GM10248 (cell line): Measurements from ENCODE around the gene MGLL.

ENCODE experiments used
- CTCF ChIA-PET: fragments of 300-600 bp; sonication (Branson Sonifier 250); formaldehyde crosslinking; extraction: SDS; loops from one replicate; lab custom pipeline; 2021; ENCODE audit warnings: antibody characterized with exemption; lab: Yijun Ruan, JAX
- POLR2A ChIA-PET: fragments of 350-650 bp; sonication (Branson Sonifier 250); formaldehyde crosslinking; extraction: SDS; loops from one replicate; lab custom pipeline; 2020; ENCODE audit warnings: antibody characterized with exemption; lab: Yijun Ruan, JAX
- DNase-seq: peaks from one replicate; pipeline ENCODE4 v3.0.0; 2012; ENCODE audit errors: extremely low spot score
- TF ChIP-seq, protein P1 (sequence below): IDR thresholded peaks from 2 replicates; pipeline ENCODE4 v1.5.1; 2012; ENCODE audit warnings: mild to moderate bottlenecking, low read depth; ENCODE audit errors: extremely low read depth, missing control alignments, control extremely low read depth

The MGLL gene

DNA sequence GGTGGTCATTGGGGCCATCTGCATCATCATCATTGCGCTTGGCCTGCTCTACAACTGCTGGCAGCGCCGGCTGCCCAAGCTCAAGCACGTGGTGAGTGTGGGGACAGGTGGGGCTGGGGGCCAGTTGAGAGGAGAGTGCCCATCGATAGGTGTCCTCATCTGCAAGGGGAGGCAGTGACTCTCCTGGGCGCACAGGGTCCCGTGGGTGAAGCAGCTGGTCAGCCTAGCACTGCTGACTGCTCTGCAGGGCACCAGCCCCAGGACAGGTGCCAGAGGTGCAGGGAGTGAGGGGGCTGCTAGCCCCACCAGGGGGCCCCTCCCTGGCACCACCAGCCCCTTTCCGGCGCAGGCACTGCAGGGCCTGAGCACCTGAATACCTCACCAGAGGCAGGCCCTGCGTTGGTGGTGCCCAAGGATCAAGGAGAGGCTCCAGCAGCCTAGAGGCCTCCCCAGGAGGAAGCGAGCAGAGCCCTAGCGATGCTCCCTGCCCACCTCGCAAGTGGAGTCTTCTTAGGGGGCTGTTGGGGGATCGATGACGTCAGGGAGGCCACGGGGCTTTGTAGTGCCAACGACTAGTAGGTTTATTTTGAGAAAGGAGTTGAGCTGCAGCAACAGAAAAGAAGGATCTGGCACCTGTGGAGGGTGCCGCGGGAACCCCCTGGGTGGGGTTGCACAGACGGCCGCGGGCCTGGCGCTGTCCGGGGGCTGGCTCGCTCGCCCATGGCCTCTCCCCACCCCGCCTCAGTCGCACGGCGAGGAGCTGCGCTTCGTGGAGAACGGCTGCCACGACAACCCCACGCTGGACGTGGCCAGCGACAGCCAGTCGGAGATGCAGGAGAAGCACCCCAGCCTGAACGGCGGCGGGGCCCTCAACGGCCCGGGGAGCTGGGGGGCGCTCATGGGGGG lies 150.5 kb downstream of the MGLL start:
- POLR2A ChIA-PET: interaction anchor here (1.1 kb wide), 1 partner anchor 10 kb away, joined by 5 read pairs; no protein-coding TSS in a partner anchor
- DNase-seq: peak; percentile 49
- CTCF ChIA-PET: interaction anchor here (0.8 to 1.2 kb wide), 3 partner anchors 11 to 97 kb away, joined by 3 read pairs; no protein-coding TSS in a partner anchor
- TF ChIP-seq, protein P1, sequence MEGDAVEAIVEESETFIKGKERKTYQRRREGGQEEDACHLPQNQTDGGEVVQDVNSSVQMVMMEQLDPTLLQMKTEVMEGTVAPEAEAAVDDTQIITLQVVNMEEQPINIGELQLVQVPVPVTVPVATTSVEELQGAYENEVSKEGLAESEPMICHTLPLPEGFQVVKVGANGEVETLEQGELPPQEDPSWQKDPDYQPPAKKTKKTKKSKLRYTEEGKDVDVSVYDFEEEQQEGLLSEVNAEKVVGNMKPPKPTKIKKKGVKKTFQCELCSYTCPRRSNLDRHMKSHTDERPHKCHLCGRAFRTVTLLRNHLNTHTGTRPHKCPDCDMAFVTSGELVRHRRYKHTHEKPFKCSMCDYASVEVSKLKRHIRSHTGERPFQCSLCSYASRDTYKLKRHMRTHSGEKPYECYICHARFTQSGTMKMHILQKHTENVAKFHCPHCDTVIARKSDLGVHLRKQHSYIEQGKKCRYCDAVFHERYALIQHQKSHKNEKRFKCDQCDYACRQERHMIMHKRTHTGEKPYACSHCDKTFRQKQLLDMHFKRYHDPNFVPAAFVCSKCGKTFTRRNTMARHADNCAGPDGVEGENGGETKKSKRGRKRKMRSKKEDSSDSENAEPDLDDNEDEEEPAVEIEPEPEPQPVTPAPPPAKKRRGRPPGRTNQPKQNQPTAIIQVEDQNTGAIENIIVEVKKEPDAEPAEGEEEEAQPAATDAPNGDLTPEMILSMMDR: no peak

DNA sequence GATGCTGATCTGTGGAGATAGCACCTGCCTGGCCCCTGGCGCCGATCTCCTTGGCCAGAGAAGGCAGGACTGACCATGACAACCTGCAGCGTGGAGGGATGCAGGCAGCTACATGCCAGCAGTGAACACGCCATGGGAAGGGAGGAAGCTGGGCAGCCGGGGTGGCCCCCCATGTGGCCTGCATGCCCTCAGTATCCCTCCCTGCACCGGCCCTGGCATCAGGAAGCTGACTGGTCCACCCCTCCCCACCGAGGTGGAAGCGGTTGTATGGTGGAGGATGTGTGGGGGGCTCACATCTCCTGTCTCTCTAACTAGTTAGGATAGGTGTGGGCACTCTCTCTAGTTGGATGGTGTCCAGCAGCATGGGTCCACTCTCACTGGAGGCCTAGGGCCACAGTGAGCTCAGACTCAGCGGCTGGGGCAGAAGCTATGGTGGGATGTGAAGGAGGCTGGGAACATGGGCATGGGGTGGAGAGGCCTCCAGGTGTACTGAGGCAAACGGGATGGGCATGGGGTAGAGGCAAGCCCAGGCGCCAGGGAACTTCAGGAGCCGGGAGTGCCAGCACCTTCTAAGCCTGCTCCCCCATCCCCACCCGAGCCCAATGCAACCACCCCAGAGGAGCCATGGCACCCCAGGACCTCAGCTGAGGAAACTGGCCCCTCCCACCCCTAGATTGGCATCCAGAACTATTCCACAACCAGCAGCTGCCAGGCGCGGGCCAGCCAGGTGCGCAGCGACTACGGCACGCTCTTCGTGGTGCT lies 151.4 kb downstream of the MGLL start:
- TF ChIP-seq, protein P1: no peak
- CTCF ChIA-PET: interaction anchor here (1.1 to 1.2 kb wide), 2 partner anchors 10 to 26 kb away, joined by 3 read pairs; no protein-coding TSS in a partner anchor
- DNase-seq: no peak
- POLR2A ChIA-PET: no interaction called here

DNA sequence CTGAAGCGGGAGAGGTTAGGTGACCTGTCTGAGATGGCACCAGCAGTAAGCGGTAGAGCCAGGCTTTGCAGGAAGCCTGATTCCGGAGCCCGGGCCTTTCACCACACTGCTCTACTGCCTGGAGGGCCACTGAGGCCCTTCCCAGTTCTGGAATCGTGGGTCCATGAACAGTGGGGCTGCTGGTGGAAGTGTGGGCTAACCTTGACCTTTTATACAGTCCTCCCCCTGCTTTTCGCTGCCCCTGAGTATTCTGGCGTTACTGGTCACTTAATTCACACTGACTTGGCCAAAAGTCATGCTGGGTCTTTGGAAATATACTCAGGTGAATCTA lies 152.1 kb downstream of the MGLL start:
- CTCF ChIA-PET: no interaction called here
- TF ChIP-seq, protein P1: no peak
- DNase-seq: no peak
- POLR2A ChIA-PET: no interaction called here

DNA sequence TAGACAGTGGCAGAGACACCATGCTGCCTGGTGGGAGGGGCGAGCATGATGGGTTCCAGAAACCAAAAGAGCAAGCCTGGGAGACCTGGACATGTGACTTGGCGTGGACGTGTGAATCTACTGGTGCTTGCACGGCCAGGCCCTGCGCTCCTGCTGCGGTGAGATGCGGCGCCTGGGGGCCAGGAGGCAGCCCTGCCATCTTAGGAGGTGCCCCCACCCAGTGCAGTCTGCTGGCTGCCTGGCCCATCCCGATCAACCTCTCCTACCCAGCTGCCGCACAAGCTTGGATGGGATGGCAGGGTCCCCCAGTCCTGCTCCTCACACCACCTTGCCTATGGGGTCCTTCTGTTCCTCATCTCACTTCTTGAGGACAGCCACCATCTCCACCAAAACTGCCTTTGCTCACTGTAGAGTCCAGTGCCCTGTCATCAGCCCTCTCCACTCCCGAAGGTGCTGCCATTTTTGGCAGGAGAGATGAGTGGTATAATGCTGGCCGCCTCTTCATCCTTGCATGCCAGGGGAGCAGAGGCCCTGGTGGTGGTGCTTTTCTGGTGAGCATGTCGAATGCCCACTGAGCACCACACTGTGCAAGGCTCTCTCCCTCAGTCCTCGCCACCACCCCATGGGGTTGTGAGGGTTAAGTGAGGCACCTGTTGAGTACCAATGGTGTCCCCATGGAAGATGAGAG lies 152.6 kb downstream of the MGLL start:
- ChIA-PET POLR2A (no interaction called here), CTCF (no interaction called here)
- TF ChIP-seq, protein P1: no peak
- no peak for DNase-seq

DNA sequence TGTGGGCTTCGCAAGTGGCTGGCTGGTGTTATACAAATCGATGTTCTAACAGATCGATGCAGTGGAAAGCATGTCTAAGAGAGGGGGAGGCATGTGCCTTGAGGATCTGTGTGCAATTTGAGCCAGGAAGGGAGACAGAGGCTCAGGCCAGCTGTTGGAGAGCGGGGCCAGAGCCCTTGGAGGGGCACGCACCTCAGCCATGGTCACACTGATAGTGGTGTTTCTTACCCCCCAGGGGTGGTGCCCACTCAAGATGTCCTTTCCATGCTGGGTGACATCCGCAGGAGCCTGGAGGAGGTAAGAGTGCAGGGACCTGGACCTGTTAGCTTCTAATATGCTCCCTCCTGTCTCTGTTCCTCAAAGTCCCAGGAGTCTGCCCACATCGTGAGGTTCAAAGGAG lies 153.4 kb downstream of the MGLL start:
- TF ChIP-seq, protein P1: no peak
- ChIA-PET CTCF (interaction anchor here (0.6 kb wide), 1 partner anchor 94 kb away, joined by 3 read pairs; no protein-coding TSS in a partner anchor), POLR2A (no interaction called here)
- DNase-seq: no peak

DNA sequence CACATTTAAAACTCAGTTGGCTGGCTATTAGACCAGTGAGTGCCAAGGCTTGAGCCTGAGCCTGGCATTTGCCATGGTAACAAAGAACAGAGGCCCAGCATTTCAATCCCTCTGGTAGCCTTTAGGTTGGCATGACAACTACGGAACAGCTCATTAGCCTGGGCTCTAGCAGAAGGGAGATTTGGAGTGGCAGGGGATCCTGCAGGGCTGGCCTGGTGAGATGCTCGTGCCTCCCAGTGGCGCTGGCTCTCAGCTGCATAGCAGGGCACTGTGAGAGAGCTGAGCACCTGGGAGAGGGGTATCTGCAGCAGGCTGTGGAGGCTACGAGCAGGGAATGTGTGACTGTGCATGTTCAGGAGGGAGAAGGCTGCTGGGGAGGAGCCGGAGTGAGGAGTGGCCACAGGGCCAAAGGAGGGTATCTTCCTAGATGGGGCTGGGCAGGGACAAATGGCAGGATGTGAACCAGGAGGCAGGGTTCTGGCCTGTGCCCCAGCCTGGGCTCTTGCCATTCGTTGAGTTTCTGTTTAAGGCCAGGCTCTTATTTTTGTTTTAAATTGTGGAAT lies 155.1 kb downstream of the MGLL start:
- DNase-seq: no peak
- ChIA-PET POLR2A (no interaction called here), CTCF (no interaction called here)
- TF ChIP-seq, protein P1: no peak
